ENCODE results near the gene STAT1.

GRCh38 chr2:190999949-191000665, 13.9 kb downstream of the STAT1 start:
- TF ChIP-seq EZH2 (IDR thresholded peaks at IDR 0.05) (no peak), POLR2AphosphoS5 (IDR thresholded peaks at IDR 0.05; ENCODE audit: borderline replicate concordance, low read depth, low read length) (no peak)
